Adrenal gland (tissue), 12 donors: ENCODE measurements around the gene MGAT5B. TPM values are rescaled to one million over a fixed set of nuclear protein-coding genes. Genes with fewer than 3 reads are reported as not detected.

Experiments
- DNase-seq, 7 donors: peaks; one replicate each; pipeline ENCODE4 v3.0.0-alpha.2; 2019 to 2020
- H3K27ac ChIP-seq, 5 donors: fragments of 200-600 bp; sonication (generic) in 4 of 5; 1 replicate in 3 of 5; 2 replicates in 2 of 5; pipeline versions ENCODE4 v1.5.1 to v1.8.0; 2016 to 2020; ENCODE audit warnings: mild to moderate bottlenecking in 1 of 5
- H3K27me3 ChIP-seq: fragments of 200-600 bp; 2 replicates; pipeline ENCODE4 v1.8.0; 2021
- H3K36me3 ChIP-seq, 2 donors: fragments of 200-600 bp; replicated peaks in 1 of 2; 1 replicate in 1 of 2; 2 replicates in 1 of 2; pipeline versions ENCODE4 v1.5.1 to v1.8.0; 2018 to 2022
- H3K4me1 ChIP-seq, 2 donors: fragments of 200-600 bp; replicated peaks in 1 of 2; 1 replicate in 1 of 2; 2 replicates in 1 of 2; pipeline versions ENCODE4 v1.5.1 to v1.8.0; 2018 to 2021
- H3K4me3 ChIP-seq, 4 donors: fragments of 200-600 bp; sonication (generic) in 3 of 4; one replicate each; pipeline ENCODE4 v1.5.1; 2016 to 2018
- H3K9me3 ChIP-seq, 3 donors: fragments of 200-600 bp; sonication (generic) in 1 of 3; replicated peaks in 1 of 3; 1 replicate in 2 of 3; 2 replicates in 1 of 3; pipeline versions ENCODE4 v1.5.1 to v1.8.0; 2016 to 2021
- POLR2A ChIP-seq, 2 donors: fragments of 450-650 bp; IDR thresholded peaks; one replicate each; pipeline ENCODE4 v1.6.1; 2017; ENCODE audit warnings: antibody characterized with exemption in 2 of 2, mild to moderate bottlenecking in 2 of 2, moderate library complexity in 1 of 2
- WGBS, 4 donors: extraction: QIAGEN DNeasy Blood & Tissue Kit in 2 of 4; methylation state at CpG; one replicate each; pipeline versions ENCODE4 v1.1.5 to v1.1.7; 2013 to 2017; 5-methylcytosine and 5-hydroxymethylcytosine counted together
- intact Hi-C, 2 donors: fragments of 100-400 bp; cut with DNase I; formaldehyde crosslinking; loops; one replicate each; pipeline versions ENCODE4 v1.14.1 to v1.15.0; 2022 to 2023
- polyA plus RNA-seq, 3 donors: library from polyadenylated mRNA; stranded (reverse); fragments of 200-250 nt in 2 of 3; fragments of 350-450 nt in 1 of 3; fragmentation: Illumina TruSeq in 1 of 3; extraction: RNeasy Lipid Tissue Mini Kit (QIAGEN cat#74804) in 1 of 3; gene quantifications; one replicate each; pipeline ENCODE4 v1.2.3, GENCODE V29; 2013 to 2014
- total RNA-seq, 9 donors: library from RNA; depleted of rRNA in 4 of 9; stranded (reverse); fragments of >200 nt in 4 of 9; fragments of 120-200 nt in 1 of 9; fragmentation: NEBNext Ultra II Directional in 1 of 9; extraction: Animal tissue kit (Norgen Biotek cat#: 25700) in 1 of 9; gene quantifications; one replicate each; pipeline versions ENCODE4 v1.1.0 to v1.2.4, GENCODE V29; 2013 to 2023
- TF ChIP-seq, protein P1 (sequence below), 6 experiments: fragments of 450-650 bp in 4 of 6; fragments of 200-600 bp in 2 of 6; sonication (generic) in 1 of 6; IDR thresholded peaks; 1 replicate in 5 of 6; 2 replicates in 1 of 6; pipeline versions ENCODE4 v1.5.1 to v1.8.0; 2016 to 2021; ENCODE audit warnings: antibody characterized with exemption in 6 of 6, mild to moderate bottlenecking in 2 of 6, moderate library complexity in 1 of 6
- donor health status: healthy with polysubstance abuse.
- donor health status: Bipolar disorder and iron deficiency.
- donor health status: DM: yes; HTN: yes; CAD: no.
- donor health status: DM: no; HTN: no; CAD: no.
- donor health status: DM: no; HTN: no; CAD: no.
- donor health status: DM: yes; HTN: yes; CAD: no.

MGAT5B gene
- total and polyA plus RNA-seq, 12 donors: 0.24 to 1.0 (median 0.70) TPM; not detected in 1

DNA sequence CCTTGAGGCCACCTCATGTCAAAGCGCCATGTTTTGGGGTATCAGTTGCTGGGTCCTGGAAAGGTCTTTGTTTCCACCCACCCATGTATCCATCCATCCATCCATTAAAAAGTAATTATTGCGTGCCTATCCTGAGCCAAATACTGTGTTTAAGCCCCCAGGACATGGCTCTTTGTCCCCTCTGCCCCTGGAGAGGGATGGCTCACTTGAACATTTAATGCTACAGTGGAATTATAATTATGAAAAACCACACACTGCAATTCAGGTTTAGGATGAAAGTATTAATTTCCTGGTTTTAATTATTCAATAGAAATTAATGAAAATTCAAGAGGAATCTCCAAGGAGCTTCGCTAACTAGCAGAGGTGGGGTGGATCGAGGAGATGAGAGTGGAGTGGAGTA, 97.8 kb downstream of the MGAT5B start:
- H3K27me3 ChIP-seq: peaks cover 35% of the 10 kb centered on the region
- WGBS, 4 donors: 85 to 94% (median 91%) methylated on average over 4 of the region's 4 CpGs
- TF ChIP-seq, protein P1, sequence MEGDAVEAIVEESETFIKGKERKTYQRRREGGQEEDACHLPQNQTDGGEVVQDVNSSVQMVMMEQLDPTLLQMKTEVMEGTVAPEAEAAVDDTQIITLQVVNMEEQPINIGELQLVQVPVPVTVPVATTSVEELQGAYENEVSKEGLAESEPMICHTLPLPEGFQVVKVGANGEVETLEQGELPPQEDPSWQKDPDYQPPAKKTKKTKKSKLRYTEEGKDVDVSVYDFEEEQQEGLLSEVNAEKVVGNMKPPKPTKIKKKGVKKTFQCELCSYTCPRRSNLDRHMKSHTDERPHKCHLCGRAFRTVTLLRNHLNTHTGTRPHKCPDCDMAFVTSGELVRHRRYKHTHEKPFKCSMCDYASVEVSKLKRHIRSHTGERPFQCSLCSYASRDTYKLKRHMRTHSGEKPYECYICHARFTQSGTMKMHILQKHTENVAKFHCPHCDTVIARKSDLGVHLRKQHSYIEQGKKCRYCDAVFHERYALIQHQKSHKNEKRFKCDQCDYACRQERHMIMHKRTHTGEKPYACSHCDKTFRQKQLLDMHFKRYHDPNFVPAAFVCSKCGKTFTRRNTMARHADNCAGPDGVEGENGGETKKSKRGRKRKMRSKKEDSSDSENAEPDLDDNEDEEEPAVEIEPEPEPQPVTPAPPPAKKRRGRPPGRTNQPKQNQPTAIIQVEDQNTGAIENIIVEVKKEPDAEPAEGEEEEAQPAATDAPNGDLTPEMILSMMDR (IDR thresholded peaks at IDR 0.05): no peak
- TF ChIP-seq POLR2A (IDR thresholded peaks at IDR 0.05): no peak
- H3K4me1 ChIP-seq: peaks cover 0 to 9% of the 10 kb centered on the region in 2 donors
- no peaks in the 10 kb centered on the region for H3K9me3 ChIP-seq
- no peak for DNase-seq
- H3K27ac ChIP-seq: no peak overlapping the region
- H3K4me3 ChIP-seq: no peak overlapping the region
- intact Hi-C loops: no loop called here
- H3K36me3 ChIP-seq: no peaks in the 10 kb centered on the region

DNA sequence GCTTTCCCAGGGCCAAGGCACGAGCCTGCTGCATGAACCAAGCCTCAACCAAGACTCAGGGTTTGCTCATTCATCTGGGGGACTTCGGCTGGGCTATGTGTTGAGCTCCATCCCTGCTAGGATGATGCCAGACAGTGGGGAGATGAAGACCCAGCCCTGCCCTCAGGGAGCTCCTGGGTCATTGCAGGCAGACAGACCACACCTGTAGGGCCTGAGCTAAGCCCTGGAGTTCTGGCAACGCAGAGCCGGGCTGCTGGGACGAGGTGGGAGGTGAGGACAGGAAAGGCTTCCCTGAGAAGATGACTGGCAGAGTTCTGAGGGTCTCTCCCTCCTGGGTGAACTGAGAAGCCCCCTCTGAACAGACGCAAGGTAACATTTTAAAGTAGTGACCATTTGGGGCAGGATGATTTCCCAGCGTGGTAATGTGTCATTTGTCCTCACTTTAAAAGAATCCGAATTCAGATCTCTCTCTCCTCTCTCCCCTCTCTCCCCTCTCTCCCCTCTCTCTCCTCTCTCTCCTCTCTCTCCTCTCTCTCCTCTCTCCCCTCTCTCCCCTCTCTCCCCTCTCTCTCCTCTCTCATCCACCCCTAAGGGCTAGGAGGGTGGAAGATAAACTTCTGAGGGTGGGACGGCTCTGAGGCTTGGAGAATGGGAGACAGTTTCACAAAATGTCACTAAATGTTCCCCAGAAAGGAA, 98.4 kb downstream of the MGAT5B start:
- TF ChIP-seq POLR2A (IDR thresholded peaks at IDR 0.05): no peak
- TF ChIP-seq, protein P1 (IDR thresholded peaks at IDR 0.05): no peak
- H3K9me3 ChIP-seq: no peaks in the 10 kb centered on the region
- no peak overlapping the region for H3K4me3 ChIP-seq
- 76 to 83% (median 81%) methylated on average over 8 to 9 of the region's 9 CpGs for WGBS, 4 donors
- H3K4me1 ChIP-seq: peaks cover 0 to 9% of the 10 kb centered on the region in 2 donors
- DNase-seq: no peak
- intact Hi-C loops: no loop called here
- peaks cover 35% of the 10 kb centered on the region for H3K27me3 ChIP-seq
- H3K27ac ChIP-seq: no peak overlapping the region
- H3K36me3 ChIP-seq: no peaks in the 10 kb centered on the region

DNA sequence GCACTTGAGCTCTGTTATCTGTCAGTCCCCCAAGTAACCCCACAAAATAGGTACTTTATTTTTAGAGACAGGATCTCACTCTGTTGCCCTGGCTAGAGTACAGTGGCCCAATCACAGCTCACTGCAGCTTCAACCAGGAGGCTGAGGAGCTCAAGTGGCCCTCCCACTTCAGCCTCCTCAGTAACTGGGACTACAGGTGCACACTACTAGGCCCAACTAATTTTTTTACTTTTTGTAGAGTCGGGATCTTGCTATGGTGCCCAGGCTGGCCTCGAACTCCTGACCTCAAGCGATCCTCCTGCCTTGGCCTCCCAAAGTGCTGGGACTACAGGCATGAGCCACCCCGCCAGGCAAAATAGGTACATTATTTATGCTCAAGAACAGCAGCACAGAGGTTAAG, 99.6 kb downstream of the MGAT5B start:
- H3K36me3 ChIP-seq: no peaks in the 10 kb centered on the region
- intact Hi-C loops: no loop called here
- peaks cover 0 to 9% of the 10 kb centered on the region in 2 donors for H3K4me1 ChIP-seq
- TF ChIP-seq POLR2A (IDR thresholded peaks at IDR 0.05): no peak
- TF ChIP-seq, protein P1 (IDR thresholded peaks at IDR 0.05): no peak
- no peak overlapping the region for H3K27ac ChIP-seq
- H3K9me3 ChIP-seq: no peaks in the 10 kb centered on the region
- H3K27me3 ChIP-seq: peaks cover 33% of the 10 kb centered on the region
- no peak overlapping the region for H3K4me3 ChIP-seq
- no peak for DNase-seq
- 91 to 100% (median 95%) methylated on average over 4 of the region's 4 CpGs for WGBS, 4 donors

DNA sequence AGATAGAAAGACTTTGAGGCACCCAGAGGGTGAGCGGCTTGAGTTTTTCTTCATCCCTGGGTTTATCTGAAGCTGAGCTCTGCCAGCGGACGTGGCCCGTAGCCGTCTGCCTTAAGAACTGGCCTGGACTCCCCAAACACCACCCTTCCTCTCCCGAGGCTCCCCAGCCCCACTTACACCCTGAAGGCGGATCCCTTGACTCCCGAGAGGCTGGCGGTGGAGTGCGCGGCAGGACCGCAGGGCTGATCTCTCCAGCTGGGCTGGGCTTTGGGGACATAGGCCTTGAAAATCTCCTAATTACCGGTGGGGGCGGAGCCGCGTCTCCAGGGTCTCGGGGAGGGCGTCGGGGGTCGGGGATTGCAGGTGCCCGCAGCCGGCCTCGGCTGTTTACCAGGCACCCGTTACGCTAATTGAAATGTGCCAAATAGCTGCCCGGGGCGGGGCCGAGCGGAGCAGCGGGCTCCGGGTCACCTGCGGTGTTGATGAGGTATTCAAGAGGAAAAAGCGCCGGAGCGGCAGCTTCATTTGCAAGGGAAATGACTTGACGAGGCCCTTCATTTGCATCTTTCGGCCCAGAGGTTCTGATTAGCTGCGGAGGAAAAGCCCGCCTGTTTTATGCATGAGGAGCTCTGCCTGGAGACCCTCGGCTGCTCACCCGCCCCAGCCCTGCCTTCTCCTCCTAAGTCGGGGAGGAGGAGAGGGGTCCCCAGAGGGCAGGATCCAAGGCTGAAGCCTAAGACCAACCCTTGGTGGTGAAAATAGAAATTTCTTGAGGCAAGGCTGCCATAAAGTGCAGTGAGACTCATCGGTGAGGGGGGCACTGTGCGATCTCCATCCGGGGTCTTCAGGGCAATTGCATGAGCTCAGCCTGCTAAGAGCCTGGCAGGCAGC, 100.7 kb downstream of the MGAT5B start:
- no peak overlapping the region for H3K27ac ChIP-seq
- TF ChIP-seq, protein P1 (IDR thresholded peaks at IDR 0.05): no peak
- TF ChIP-seq POLR2A (IDR thresholded peaks at IDR 0.05): no peak
- no peaks in the 10 kb centered on the region for H3K9me3 ChIP-seq
- peaks cover 0 to 9% of the 10 kb centered on the region in 2 donors for H3K4me1 ChIP-seq
- H3K4me3 ChIP-seq: peak overlapping the region in 1 of 4 donors; percentile 9
- intact Hi-C loops: no loop called here
- 6 to 19% (median 11%) methylated on average over 22 to 45 of the region's 45 CpGs for WGBS, 4 donors
- peak in 2 of 7 donors; percentile 22 to 66 for DNase-seq
- H3K27me3 ChIP-seq: peaks cover 31% of the 10 kb centered on the region
- no peaks in the 10 kb centered on the region for H3K36me3 ChIP-seq
